SK-N-SH treated with all-trans-retinoic acid at 6 μM for 48 hours (cell line): ENCODE data around the gene GNAQ.
A peak's percentile ranks its signal among the peaks of the same experiment; 100 is the strongest.

ENCODE experiments used
- ATAC-seq: fragments of 200-7000 bp; cut with Tn5 transposase; 3 replicates; pipeline ENCODE4 v1.9.1; 2020; ENCODE audit warnings: mild to moderate bottlenecking, moderate library complexity
- ARNTL ChIP-seq: fragments of 450-650 bp; formaldehyde crosslinking; IDR thresholded peaks from 2 replicates; pipeline ENCODE4 v1.5.0; 2020; ENCODE audit warnings: low read depth, mild to moderate bottlenecking, moderate library complexity, borderline replicate concordance
- BACH2 ChIP-seq: fragments of 250-450 bp; sonication (Bioruptor Pico); IDR thresholded peaks from 2 replicates; pipeline ENCODE4 v1.9.0; 2021; ENCODE audit warnings: mild to moderate bottlenecking, borderline replicate concordance
- CREB5 ChIP-seq: fragments of 250-450 bp; sonication (Bioruptor Pico); IDR thresholded peaks from 2 replicates; pipeline ENCODE4 v1.5.1; 2020; ENCODE audit warnings: low read depth, mild to moderate bottlenecking, moderate library complexity
- CSDC2 ChIP-seq: fragments of 250-450 bp; sonication (Bioruptor Pico); IDR thresholded peaks from 2 replicates; pipeline ENCODE4 v1.5.0; 2020; ENCODE audit warnings: mild to moderate bottlenecking, moderate library complexity
- CSRNP3 ChIP-seq: fragments of 250-450 bp; sonication (Bioruptor Pico); IDR thresholded peaks from 2 replicates; pipeline ENCODE4 v1.5.1; 2021; ENCODE audit warnings: mild to moderate bottlenecking, moderate library complexity
- ISL1 ChIP-seq: fragments of 250-450 bp; sonication (Bioruptor Pico); IDR thresholded peaks from 2 replicates; pipeline ENCODE4 v2.1.2; 2022; ENCODE audit warnings: mild to moderate bottlenecking, moderate library complexity
- OSR1 ChIP-seq: fragments of 250-450 bp; sonication (Bioruptor Pico); IDR thresholded peaks from 2 replicates; pipeline ENCODE4 v1.8.0; 2022; ENCODE audit warnings: moderate library complexity, mild to moderate bottlenecking, inconsistent platforms
- PATZ1 ChIP-seq: fragments of 250-450 bp; sonication (Bioruptor Pico); IDR thresholded peaks from 2 replicates; pipeline ENCODE4 v1.8.0; 2020; ENCODE audit warnings: mild to moderate bottlenecking, moderate library complexity, borderline replicate concordance
- POU6F1 ChIP-seq: fragments of 250-450 bp; sonication (Bioruptor Pico); IDR thresholded peaks from 2 replicates; pipeline ENCODE4 v1.8.0; 2021; ENCODE audit warnings: low read depth, mild to moderate bottlenecking, moderate library complexity, borderline replicate concordance
- PPARA ChIP-seq: fragments of 250-450 bp; sonication (Bioruptor Pico); IDR thresholded peaks from 2 replicates; pipeline ENCODE4 v1.5.0; 2020; ENCODE audit warnings: mild to moderate bottlenecking, borderline replicate concordance
- RARB ChIP-seq: fragments of 250-450 bp; sonication (Bioruptor Pico); IDR thresholded peaks from 2 replicates; pipeline ENCODE4 v1.8.0; 2021; ENCODE audit warnings: mild to moderate bottlenecking, moderate library complexity
- SNAI2 ChIP-seq: fragments of 250-450 bp; sonication (Bioruptor Pico); IDR thresholded peaks from 2 replicates; pipeline ENCODE4 v1.5.0; 2020; ENCODE audit warnings: mild to moderate bottlenecking, moderate library complexity
- TCF4 ChIP-seq: fragments of 250-450 bp; sonication (Bioruptor Pico); IDR thresholded peaks from 2 replicates; pipeline ENCODE4 v1.8.0; 2021; ENCODE audit warnings: mild to moderate bottlenecking, moderate library complexity, borderline replicate concordance
- TOX ChIP-seq: fragments of 250-450 bp; sonication (Bioruptor Pico); IDR thresholded peaks from 2 replicates; pipeline ENCODE4 v1.8.0; 2021; ENCODE audit warnings: mild to moderate bottlenecking, moderate library complexity, borderline replicate concordance
- TSHZ2 ChIP-seq: fragments of 250-450 bp; sonication (Bioruptor Pico); IDR thresholded peaks from 2 replicates; pipeline ENCODE4 v1.5.0; 2020; ENCODE audit warnings: mild to moderate bottlenecking, moderate library complexity
- ZFP30 ChIP-seq: fragments of 450-650 bp; formaldehyde crosslinking; IDR thresholded peaks from 2 replicates; pipeline ENCODE4 v1.5.0; 2022; ENCODE audit warnings: mild to moderate bottlenecking, moderate library complexity
- ZNF565 ChIP-seq: fragments of 450-650 bp; formaldehyde crosslinking; conservative IDR thresholded peaks from 2 replicates; pipeline ENCODE4 v1.5.0; 2020; ENCODE audit warnings: low read depth, mild to moderate bottlenecking, moderate library complexity
- ZNF70 ChIP-seq: fragments of 450-650 bp; formaldehyde crosslinking; IDR thresholded peaks from 2 replicates; pipeline ENCODE4 v1.5.0; 2020; ENCODE audit warnings: mild to moderate bottlenecking, moderate library complexity
- ZNF8 ChIP-seq: fragments of 450-650 bp; formaldehyde crosslinking; IDR thresholded peaks from 2 replicates; pipeline ENCODE4 v1.5.0; 2020; ENCODE audit warnings: mild to moderate bottlenecking, moderate library complexity

GNAQ gene

GRCh38 chr9:77965445-77966123 lies 66.0 kb downstream of the GNAQ start (continued):
- no peak for TF ChIP-seq CSDC2 (CRISPR knock-in tag)
- no peak for TF ChIP-seq BACH2 (CRISPR knock-in tag)
- TF ChIP-seq, all 23 proteins: peak for 0

GRCh38 chr9:77964258-77964657 lies 67.4 kb downstream of the GNAQ start:
- TF ChIP-seq ISL1 (CRISPR knock-in tag) (no peak), RARB (CRISPR knock-in tag) (no peak), ARNTL (CRISPR knock-in tag) (no peak), POU6F1 (no peak), SNAI2 (CRISPR knock-in tag) (no peak), TCF4 (CRISPR knock-in tag) (no peak)
- ATAC-seq: no peak

GRCh38 chr9:77961541-77961940 lies 70.1 kb downstream of the GNAQ start:
- peak; percentile 50 for ATAC-seq
- TF ChIP-seq ZNF565 (CRISPR knock-in tag): no peak
- peak; percentile 53; the same call in 1 of the 2 replicates for TF ChIP-seq ISL1 (CRISPR knock-in tag)

- TF ChIP-seq ZNF70 (no peak), ISL1 (CRISPR knock-in tag) (peak; percentile 52; the same call in 1 of the 2 replicates), ARNTL (CRISPR knock-in tag) (no peak)
- ATAC-seq: peak; percentile 73
Measured at GRCh38 chr9:77960356-77961153, 71.1 kb downstream of the GNAQ start.

- TF ChIP-seq POU6F1: no peak
- TF ChIP-seq TOX: no peak
- no peak for TF ChIP-seq ZFP30 (CRISPR knock-in tag)
- no peak for TF ChIP-seq CSDC2 (CRISPR knock-in tag)
- no peak for TF ChIP-seq OSR1 (CRISPR knock-in tag)
- TF ChIP-seq RARB (CRISPR knock-in tag): no peak
- no peak for TF ChIP-seq CREB5 (CRISPR knock-in tag)
- no peak for TF ChIP-seq TCF4 (CRISPR knock-in tag)
- no peak for TF ChIP-seq CSRNP3 (CRISPR knock-in tag)
- ATAC-seq: no peak
Measured at GRCh38 chr9:77959803-77960202, 71.8 kb downstream of the GNAQ start.

- ATAC-seq: no peak
- TF ChIP-seq TSHZ2 (CRISPR knock-in tag) (no peak), POU6F1 (no peak), ZNF8 (CRISPR knock-in tag) (no peak), PPARA (CRISPR knock-in tag) (no peak), PATZ1 (CRISPR knock-in tag) (no peak)
Measured at GRCh38 chr9:77957652-77958051, 74.0 kb downstream of the GNAQ start.
